Stimulated activated CD4-positive, alpha-beta T cell treated with anti-CD3 and anti-CD28 coated beads, Interleukin-15, amount 100 ng/mL, for 24 hours (primary cell): ENCODE measurements around the gene SOBP.

Source experiments
- DNase-seq: peaks from one replicate; pipeline ENCODE4 v3.0.0-alpha.2; 2020

The SOBP gene

GRCh38 chr6:107624050-107624449, 134.1 kb downstream of the SOBP start:
- DNase-seq: no peak

GRCh38 chr6:107624541-107624940, 134.6 kb downstream of the SOBP start:
- no peak for DNase-seq

GRCh38 chr6:107625264-107625663, 135.3 kb downstream of the SOBP start:
- DNase-seq: no peak

- no peak for DNase-seq
Measured at GRCh38 chr6:107626645-107627044, 136.7 kb downstream of the SOBP start.

- no peak for DNase-seq
Measured at GRCh38 chr6:107627969-107628368, 138.1 kb downstream of the SOBP start.

GRCh38 chr6:107628878-107629277, 139.0 kb downstream of the SOBP start:
- no peak for DNase-seq

- no peak for DNase-seq
Measured at GRCh38 chr6:107629548-107630129, 139.7 kb downstream of the SOBP start.

GRCh38 chr6:107630348-107630977, 140.5 kb downstream of the SOBP start:
- DNase-seq: no peak

GRCh38 chr6:107632381-107633136, 142.6 kb downstream of the SOBP start:
- DNase-seq: no peak

- DNase-seq: no peak
Measured at GRCh38 chr6:107633680-107634323, 143.9 kb downstream of the SOBP start.

GRCh38 chr6:107634324-107635056, 144.6 kb downstream of the SOBP start:
- DNase-seq: peak; percentile 30

GRCh38 chr6:107635057-107635515, 145.2 kb downstream of the SOBP start:
- DNase-seq: peak; percentile 20

- no peak for DNase-seq
Measured at GRCh38 chr6:107636486-107636885, 146.6 kb downstream of the SOBP start.

- no peak for DNase-seq
Measured at GRCh38 chr6:107637316-107638315, 147.7 kb downstream of the SOBP start.

- no peak for DNase-seq
Measured at GRCh38 chr6:107638493-107638892, 148.6 kb downstream of the SOBP start.

- no peak for DNase-seq
Measured at GRCh38 chr6:107639511-107639910, 149.6 kb downstream of the SOBP start.

GRCh38 chr6:107641071-107641470, 151.2 kb downstream of the SOBP start:
- no peak for DNase-seq

GRCh38 chr6:107641500-107641941, 151.6 kb downstream of the SOBP start:
- no peak for DNase-seq

GRCh38 chr6:107642095-107642860, 152.4 kb downstream of the SOBP start:
- no peak for DNase-seq

GRCh38 chr6:107642861-107643328, 153.0 kb downstream of the SOBP start:
- no peak for DNase-seq

GRCh38 chr6:107644513-107644912, 154.6 kb downstream of the SOBP start:
- DNase-seq: no peak
